SK-N-MC (cell line): Measurements from ENCODE around the gene PTPRA.
"Not testable (repeated sequence)": the region's sequence is repeated elsewhere in the genome, so short reads cannot be mapped to it uniquely, and the experiment has no call there.

Experiments
- EZH2 ChIP-seq: fragments of 200-600 bp; sonication (generic); IDR thresholded peaks from one replicate; pipeline ENCODE4 v1.6.1; 2017; ENCODE audit warnings: antibody characterized with exemption
- FOXP2 ChIP-seq: optimal IDR thresholded peaks from 2 replicates; pipeline ENCODE3; 2011; ENCODE audit warnings: mild to moderate bottlenecking, moderate library complexity; ENCODE audit not compliant: insufficient read depth; ENCODE audit errors: extremely low read length, control extremely low read depth
- POLR2AphosphoS5 ChIP-seq: IDR thresholded peaks from 2 replicates; pipeline ENCODE4 v1.6.1; 2012; ENCODE audit warnings: mild to moderate bottlenecking, low read depth, low read length, borderline replicate concordance

DNA sequence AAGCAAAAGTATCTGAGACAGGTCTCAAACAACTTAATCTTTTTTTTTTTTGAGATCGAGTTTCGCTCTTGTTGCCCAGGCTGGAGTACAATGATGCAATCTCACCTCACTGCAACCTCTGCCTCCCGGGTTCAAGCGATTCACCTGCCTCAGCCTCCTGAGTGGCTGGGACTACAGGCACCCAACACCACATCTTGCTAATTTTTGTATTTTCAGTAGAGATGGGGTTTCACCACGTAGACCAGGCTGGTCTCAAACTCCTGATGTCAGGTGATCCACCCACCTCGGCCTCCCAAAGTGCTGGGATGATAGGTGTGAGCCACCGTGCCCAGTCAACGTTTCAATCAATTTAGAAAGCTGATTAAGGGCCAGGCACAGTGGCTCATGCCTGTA lies 200.0 kb downstream of the PTPRA start:
- TF ChIP-seq EZH2, POLR2AphosphoS5, FOXP2: not testable (repeated sequence)
